VCaP (cell line): ENCODE measurements around the gene NUCKS1.

Experiments used
- H3K27ac ChIP-seq: fragments of 450-650 bp; 2 replicates; pipeline ENCODE4 v1.5.1; 2017
- CTCF ChIP-seq: fragments of 450-650 bp; conservative IDR thresholded peaks from 2 replicates; pipeline ENCODE4 v1.5.1; 2017; ENCODE audit warnings: mild to moderate bottlenecking, moderate library complexity

Gene NUCKS1

GRCh38 chr1:205791568-205792180 lies 41.7 kb upstream of the NUCKS1 start:
- TF ChIP-seq CTCF: peak; percentile 87
- no peak overlapping the region for H3K27ac ChIP-seq

- no peak for TF ChIP-seq CTCF
- H3K27ac ChIP-seq: no peak overlapping the region
Observed at GRCh38 chr1:205787287-205787916, 37.4 kb upstream of the NUCKS1 start.

- TF ChIP-seq CTCF: no peak
- no peak overlapping the region for H3K27ac ChIP-seq
Observed at GRCh38 chr1:205786601-205787000, 36.6 kb upstream of the NUCKS1 start.

- no peak for TF ChIP-seq CTCF
- no peak overlapping the region for H3K27ac ChIP-seq
Observed at GRCh38 chr1:205785446-205785845, 35.5 kb upstream of the NUCKS1 start.

- no peak overlapping the region for H3K27ac ChIP-seq
- TF ChIP-seq CTCF: no peak
Observed at GRCh38 chr1:205783904-205784303, 33.9 kb upstream of the NUCKS1 start.

- no peak overlapping the region for H3K27ac ChIP-seq
- no peak for TF ChIP-seq CTCF
Observed at GRCh38 chr1:205783433-205783795, 33.4 kb upstream of the NUCKS1 start.

- no peak for TF ChIP-seq CTCF
Observed at GRCh38 chr1:205782627-205783432, 32.8 kb upstream of the NUCKS1 start.

More at GRCh38 chr1:205782627-205783432, 32.8 kb upstream of the NUCKS1 start:
- H3K27ac ChIP-seq: no peak overlapping the region
